ENCODE results near the gene HOXA7. TPM values are rescaled to one million over a fixed set of nuclear protein-coding genes. Genes with fewer than 3 reads are reported as not detected.
A peak's percentile ranks its signal among the peaks of the same experiment; 100 is the strongest.

Gene HOXA7
- total and polyA plus RNA-seq, 2 donors (not counting 3 experiments of a cell fraction or from before 2014, with no cell fraction given), result 18.1 to 18.5 TPM

DNA sequence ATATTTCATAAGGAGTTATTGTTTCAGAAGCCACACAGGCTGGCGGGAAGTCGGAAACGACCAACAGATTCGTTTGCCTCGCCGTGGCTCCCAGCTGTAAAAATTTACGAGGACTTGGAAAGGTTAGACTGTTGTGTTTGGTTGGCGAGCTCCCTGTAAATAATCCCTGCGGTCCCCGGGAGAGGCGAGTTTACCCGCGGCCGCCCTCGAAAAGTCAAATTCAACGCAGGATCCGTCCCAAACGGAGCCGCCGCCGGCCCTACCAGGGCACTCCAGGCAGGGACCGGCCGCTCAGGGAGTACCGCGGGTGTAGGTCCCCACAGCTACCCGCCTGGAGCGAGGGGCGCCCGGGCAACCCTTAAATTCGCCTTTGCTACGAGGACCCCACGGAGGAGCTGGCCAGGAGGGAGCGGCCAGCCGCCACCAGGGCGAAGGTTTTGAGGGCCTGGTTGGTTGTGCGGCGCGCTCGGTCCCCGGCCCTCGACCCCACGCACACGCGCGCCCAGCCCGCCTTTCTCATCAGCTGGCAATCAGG lies 9.6 kb upstream of the HOXA7 start:
- no peak for TF ChIP-seq JUN (IDR thresholded peaks at IDR 0.05; ENCODE audit: borderline replicate concordance, insufficient read depth, insufficient read length, low read depth)
- TF ChIP-seq, protein P1, sequence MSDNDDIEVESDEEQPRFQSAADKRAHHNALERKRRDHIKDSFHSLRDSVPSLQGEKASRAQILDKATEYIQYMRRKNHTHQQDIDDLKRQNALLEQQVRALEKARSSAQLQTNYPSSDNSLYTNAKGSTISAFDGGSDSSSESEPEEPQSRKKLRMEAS (IDR thresholded peaks at IDR 0.05; ENCODE audit: insufficient read depth, insufficient read length), result no peak
- TF ChIP-seq POLR2AphosphoS5 (IDR thresholded peaks at IDR 0.05; ENCODE audit: insufficient read depth, low read depth, low read length), result no peak
- no peak for TF ChIP-seq MYC (IDR thresholded peaks at IDR 0.05; ENCODE audit: low read depth, low read length)
- no peak for TF ChIP-seq EZH2 (IDR thresholded peaks at IDR 0.05; ENCODE audit: borderline replicate concordance, low read depth, low read length, severe bottlenecking)
- TF ChIP-seq GATA2 (IDR thresholded peaks at IDR 0.05; ENCODE audit: insufficient read depth, insufficient read length, low read depth, low read length), result no peak
- TF ChIP-seq FOS (IDR thresholded peaks at IDR 0.05; ENCODE audit: borderline replicate concordance, insufficient read depth, low read length), result no peak
- no peak for TF ChIP-seq POLR2A (IDR thresholded peaks at IDR 0.05; ENCODE audit: low read depth, low read length)
- TF ChIP-seq, protein P2, sequence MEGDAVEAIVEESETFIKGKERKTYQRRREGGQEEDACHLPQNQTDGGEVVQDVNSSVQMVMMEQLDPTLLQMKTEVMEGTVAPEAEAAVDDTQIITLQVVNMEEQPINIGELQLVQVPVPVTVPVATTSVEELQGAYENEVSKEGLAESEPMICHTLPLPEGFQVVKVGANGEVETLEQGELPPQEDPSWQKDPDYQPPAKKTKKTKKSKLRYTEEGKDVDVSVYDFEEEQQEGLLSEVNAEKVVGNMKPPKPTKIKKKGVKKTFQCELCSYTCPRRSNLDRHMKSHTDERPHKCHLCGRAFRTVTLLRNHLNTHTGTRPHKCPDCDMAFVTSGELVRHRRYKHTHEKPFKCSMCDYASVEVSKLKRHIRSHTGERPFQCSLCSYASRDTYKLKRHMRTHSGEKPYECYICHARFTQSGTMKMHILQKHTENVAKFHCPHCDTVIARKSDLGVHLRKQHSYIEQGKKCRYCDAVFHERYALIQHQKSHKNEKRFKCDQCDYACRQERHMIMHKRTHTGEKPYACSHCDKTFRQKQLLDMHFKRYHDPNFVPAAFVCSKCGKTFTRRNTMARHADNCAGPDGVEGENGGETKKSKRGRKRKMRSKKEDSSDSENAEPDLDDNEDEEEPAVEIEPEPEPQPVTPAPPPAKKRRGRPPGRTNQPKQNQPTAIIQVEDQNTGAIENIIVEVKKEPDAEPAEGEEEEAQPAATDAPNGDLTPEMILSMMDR (IDR thresholded peaks at IDR 0.05; ENCODE audit: extremely low read depth in 1 of 2, insufficient read depth in 1 of 2, low read depth in 1 of 2, low read length in 2 of 2), result no peak
- peaks cover 31% of the 10 kb centered on the region for H3K4me1 ChIP-seq (ENCODE audit: control insufficient read depth, extremely low read depth, insufficient read depth, low read length)
- H3K36me3 ChIP-seq (ENCODE audit: control insufficient read depth in 2 of 2, extremely low read depth in 1 of 2, insufficient read depth in 2 of 2, low read length in 2 of 2), result peaks cover 3 to 7% of the 10 kb centered on the region in 2 experiments
- no peaks in the 10 kb centered on the region for H3K27me3 ChIP-seq (ENCODE audit: control insufficient read depth in 2 of 2, insufficient read depth in 2 of 2, low read length in 2 of 2)
- no TSS peak for BruUV-seq (replicated peaks)
- H3K9me3 ChIP-seq (replicated peaks; ENCODE audit: control insufficient read depth, insufficient read depth, low read length), result no peaks in the 10 kb centered on the region
- intact Hi-C loops (cut with micrococcal nuclease) (loop anchor here (1.0 to 2.0 kb wide), 4 partner anchors 8 to 63 kb away; partner anchors contain the start of genes HOXA10 and HOXA2), dilution Hi-C loops (cut with MboI; ENCODE audit: extremely low pct_ligation_motif_present, low sequenced_read_pairs) (loop anchor here (10.0 to 25.0 kb wide), 3 partner anchors 311 to 979 kb away; no protein-coding TSS in a partner anchor)
- H3K9ac ChIP-seq (replicated peaks; ENCODE audit: extremely low read depth, insufficient read depth, low read length), result peak overlapping the region; percentile 85
- H3K4me2 ChIP-seq (ENCODE audit: insufficient read depth, low read length), result peak overlapping the region; percentile 70
- H2AFZ ChIP-seq (ENCODE audit: low read depth, low read length), result no peak overlapping the region
- H3K4me3 ChIP-seq (replicated peaks in 1 of 3; ENCODE audit: insufficient read depth in 1 of 3, low read depth in 1 of 3, low read length in 3 of 3), result peak overlapping the region; percentile 31 to 98 (median 63)
- no peaks in the 10 kb centered on the region for H4K20me1 ChIP-seq (replicated peaks; ENCODE audit: control insufficient read depth, extremely low read depth, insufficient read depth, low read length)
- H3K27ac ChIP-seq (ENCODE audit: insufficient read depth, low read depth, low read length), result peak overlapping the region; percentile 91
- H3K79me2 ChIP-seq (ENCODE audit: control insufficient read depth, insufficient read depth, low read length), result peaks cover 93% of the 10 kb centered on the region
- FAIRE-seq (no peak), DNase-seq (ENCODE audit: low read depth, low spot score) (no peak)
- H3K9me1 ChIP-seq (replicated peaks; ENCODE audit: control insufficient read depth, extremely low read depth, insufficient read depth, low read length), result no peaks in the 10 kb centered on the region
- CTCF ChIA-PET, result interaction anchor here (0.8 to 7.4 kb wide), 12 partner anchors 8 to 931 kb away, joined by 3 to 42 read pairs (median 4); partner anchors contain the start of gene HOXA3
- POLR2A ChIA-PET, result interaction anchor here (0.9 to 1.8 kb wide), 6 partner anchors 11 to 55 kb away, joined by 3 to 8 read pairs (median 5); partner anchors contain the start of genes HOXA11, HOXA3 and HOXA5
